A673 (cell line): Measurements from ENCODE around the gene FCRLA.

Experiments
- EZH2 ChIP-seq: fragments of 200-600 bp; sonication (generic); IDR thresholded peaks from 2 replicates; pipeline ENCODE4 v1.6.1; 2017; ENCODE audit warnings: borderline replicate concordance, low read depth, mild to moderate bottlenecking, mixed read lengths, antibody characterized with exemption, low read length; ENCODE audit not compliant: poor library complexity, severe bottlenecking
- TF ChIP-seq, protein P1 (sequence below): fragments of 300-800, 200-600 bp; sonication (generic); conservative IDR thresholded peaks from 2 replicates; pipeline ENCODE4 v1.5.1; 2017; ENCODE audit warnings: low read depth, mild to moderate bottlenecking, antibody characterized with exemption, low read length, moderate library complexity, mixed read lengths

DNA sequence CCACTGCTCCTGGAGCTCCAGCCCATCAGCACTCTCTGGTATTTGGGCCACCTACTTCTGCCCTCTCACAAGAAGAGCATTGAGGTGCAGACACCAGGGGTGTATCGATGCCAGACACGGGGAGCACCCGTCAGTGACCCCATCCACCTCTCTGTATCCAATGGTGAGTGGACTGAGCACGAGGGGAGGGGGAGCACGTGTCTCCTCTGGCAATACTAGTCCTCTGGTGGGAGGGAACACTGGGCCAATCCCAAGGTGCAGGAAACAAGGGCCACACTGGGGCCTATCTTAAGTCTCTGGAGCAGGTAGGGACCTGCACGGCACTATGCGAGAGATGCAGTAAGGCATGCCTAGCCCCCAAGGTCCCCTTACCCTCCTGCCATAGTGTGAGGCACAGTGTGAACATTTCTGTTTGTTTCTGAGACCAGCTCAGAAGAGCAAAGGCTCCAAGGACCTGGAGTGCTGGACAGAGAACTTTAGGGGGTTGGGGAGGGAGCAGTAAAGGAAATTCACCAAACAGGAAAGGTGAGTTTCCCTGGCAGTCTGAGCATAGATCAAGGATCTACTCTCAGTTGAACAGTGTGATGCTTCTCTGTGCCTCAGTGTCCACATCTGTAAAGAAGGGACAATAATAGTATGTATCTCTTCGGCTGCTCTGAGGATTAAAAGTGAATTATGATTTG is 16.6 kb downstream of the FCRLA start:
- TF ChIP-seq, protein P1, sequence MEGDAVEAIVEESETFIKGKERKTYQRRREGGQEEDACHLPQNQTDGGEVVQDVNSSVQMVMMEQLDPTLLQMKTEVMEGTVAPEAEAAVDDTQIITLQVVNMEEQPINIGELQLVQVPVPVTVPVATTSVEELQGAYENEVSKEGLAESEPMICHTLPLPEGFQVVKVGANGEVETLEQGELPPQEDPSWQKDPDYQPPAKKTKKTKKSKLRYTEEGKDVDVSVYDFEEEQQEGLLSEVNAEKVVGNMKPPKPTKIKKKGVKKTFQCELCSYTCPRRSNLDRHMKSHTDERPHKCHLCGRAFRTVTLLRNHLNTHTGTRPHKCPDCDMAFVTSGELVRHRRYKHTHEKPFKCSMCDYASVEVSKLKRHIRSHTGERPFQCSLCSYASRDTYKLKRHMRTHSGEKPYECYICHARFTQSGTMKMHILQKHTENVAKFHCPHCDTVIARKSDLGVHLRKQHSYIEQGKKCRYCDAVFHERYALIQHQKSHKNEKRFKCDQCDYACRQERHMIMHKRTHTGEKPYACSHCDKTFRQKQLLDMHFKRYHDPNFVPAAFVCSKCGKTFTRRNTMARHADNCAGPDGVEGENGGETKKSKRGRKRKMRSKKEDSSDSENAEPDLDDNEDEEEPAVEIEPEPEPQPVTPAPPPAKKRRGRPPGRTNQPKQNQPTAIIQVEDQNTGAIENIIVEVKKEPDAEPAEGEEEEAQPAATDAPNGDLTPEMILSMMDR = no peak
- TF ChIP-seq EZH2 = no peak
